RKO (cell line): ENCODE results near the gene UQCC2.

Source experiments
- DNase-seq: peaks from one replicate; pipeline ENCODE4 v3.0.0-alpha.2; 2016; ENCODE audit warnings: low spot score

The UQCC2 gene

DNA sequence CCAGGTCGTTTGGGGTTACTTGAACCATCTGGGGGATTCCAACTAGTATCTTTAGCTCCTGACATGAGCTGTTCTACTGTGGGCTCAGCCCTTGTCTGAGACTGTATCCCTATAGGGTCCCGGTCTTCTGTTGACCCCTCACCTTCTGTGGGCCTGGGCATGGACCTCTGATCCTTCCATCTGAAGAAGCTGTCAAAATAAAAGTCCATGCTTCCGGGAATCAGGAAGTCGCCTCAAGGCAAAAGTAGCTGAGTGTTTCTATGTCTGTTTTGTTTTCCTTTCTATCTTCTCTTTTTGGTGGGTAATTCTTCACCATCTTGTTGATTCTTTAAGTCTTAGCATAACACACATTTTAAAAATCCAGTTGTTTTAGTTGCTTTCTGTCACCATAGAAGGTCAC, 60.1 kb downstream of the UQCC2 start:
- no peak for DNase-seq
